DMS53 (cell line): ENCODE results near the gene GDF10.

Experiments
- DNase-seq: peaks from one replicate; lab custom pipeline; 2025; lab: John Stamatoyannopoulos, UW

Gene GDF10

GRCh38 chr10:47334466-47335295, 34.7 kb downstream of the GDF10 start:
- no peak for DNase-seq

GRCh38 chr10:47335906-47336305, 35.9 kb downstream of the GDF10 start:
- no peak for DNase-seq

- no peak for DNase-seq
Observed at GRCh38 chr10:47336387-47337134, 36.6 kb downstream of the GDF10 start.

GRCh38 chr10:47337310-47337709, 37.3 kb downstream of the GDF10 start:
- no peak for DNase-seq

- no peak for DNase-seq
Observed at GRCh38 chr10:47339186-47339735, 39.3 kb downstream of the GDF10 start.

- DNase-seq, result no peak
Observed at GRCh38 chr10:47339759-47340607, 40.0 kb downstream of the GDF10 start.

- DNase-seq, result peak; percentile 80
Observed at GRCh38 chr10:47340608-47341170, 40.7 kb downstream of the GDF10 start.

GRCh38 chr10:47344996-47345870, 45.2 kb downstream of the GDF10 start:
- DNase-seq, result no peak

- DNase-seq, result peak; percentile 10
Observed at GRCh38 chr10:47346581-47347302, 46.7 kb downstream of the GDF10 start.

- DNase-seq, result no peak
Observed at GRCh38 chr10:47347303-47347675, 47.3 kb downstream of the GDF10 start.

GRCh38 chr10:47348138-47348651, 48.2 kb downstream of the GDF10 start, which contains the start of gene RBP3:
TSS of gene RBP3 (plus strand) at chr10:47348363. CDS start at chr10:47348485, 122 bp downstream.
- DNase-seq, result no peak

GRCh38 chr10:47348661-47349470, 48.9 kb downstream of the GDF10 start:
- no peak for DNase-seq

- DNase-seq, result no peak
Observed at GRCh38 chr10:47349516-47349915, 49.5 kb downstream of the GDF10 start.

GRCh38 chr10:47349941-47350371, 50.0 kb downstream of the GDF10 start:
- no peak for DNase-seq

- DNase-seq, result no peak
Observed at GRCh38 chr10:47350671-47351640, 51.0 kb downstream of the GDF10 start.

GRCh38 chr10:47351899-47352815, 52.2 kb downstream of the GDF10 start:
- no peak for DNase-seq
